HEK293T (cell line): Measurements from ENCODE around the gene CCDC24.

Experiments
- CTCF ChIA-PET: fragments of 350-600 bp; formaldehyde crosslinking; extraction: SDS; loops from one replicate; lab custom pipeline; 2021; ENCODE audit warnings: antibody characterized with exemption, inconsistent platforms; lab: Yijun Ruan, JAX
- POLR2A ChIA-PET: fragments of 350-600 bp; formaldehyde crosslinking; extraction: SDS; loops from one replicate; lab custom pipeline; 2020; ENCODE audit warnings: antibody characterized with exemption, inconsistent platforms; lab: Yijun Ruan, JAX
- DNase-seq: peaks from one replicate; pipeline ENCODE4 v3.0.0; 2012; ENCODE audit warnings: mixed read lengths; ENCODE audit errors: extremely low spot score
- ARNT ChIP-seq: fragments of 450-650 bp; IDR thresholded peaks from 2 replicates; pipeline ENCODE4 v1.6.1; 2017; ENCODE audit warnings: mild to moderate bottlenecking
- BHLHE40 ChIP-seq: fragments of 450-650 bp; IDR thresholded peaks from 2 replicates; pipeline ENCODE4 v1.6.1; 2016; ENCODE audit warnings: mild to moderate bottlenecking, moderate library complexity, borderline replicate concordance
- CTBP1 ChIP-seq: fragments of 450-650 bp; IDR thresholded peaks from 2 replicates; pipeline ENCODE4 v1.6.1; 2016; ENCODE audit warnings: borderline replicate concordance
- ELF4 ChIP-seq: fragments of 450-650 bp; IDR thresholded peaks from 2 replicates; pipeline ENCODE4 v1.6.1; 2017; ENCODE audit warnings: antibody characterized with exemption
- FOXA1 ChIP-seq: fragments of 450-650 bp; IDR thresholded peaks from 2 replicates; pipeline ENCODE4 v1.6.1; 2016; ENCODE audit warnings: mild to moderate bottlenecking
- FOXK2 ChIP-seq: fragments of 450-650 bp; IDR thresholded peaks from 2 replicates; pipeline ENCODE4 v1.6.1; 2016; ENCODE audit warnings: mild to moderate bottlenecking
- FOXM1 ChIP-seq: fragments of 450-650 bp; IDR thresholded peaks from 2 replicates; pipeline ENCODE4 v1.6.1; 2017; ENCODE audit warnings: mild to moderate bottlenecking, borderline replicate concordance
- HDGF ChIP-seq: fragments of 450-650 bp; IDR thresholded peaks from 2 replicates; pipeline ENCODE4 v1.6.1; 2017; ENCODE audit warnings: antibody characterized with exemption, borderline replicate concordance
- L3MBTL2 ChIP-seq: fragments of 450-650 bp; conservative IDR thresholded peaks from 2 replicates; pipeline ENCODE4 v1.6.1; 2016; ENCODE audit warnings: mild to moderate bottlenecking
- LEF1 ChIP-seq: fragments of 450-650 bp; IDR thresholded peaks from 2 replicates; pipeline ENCODE4 v1.6.1; 2017; ENCODE audit warnings: mild to moderate bottlenecking, borderline replicate concordance
- NFRKB ChIP-seq: fragments of 450-650 bp; IDR thresholded peaks from 2 replicates; pipeline ENCODE4 v1.6.1; 2016; ENCODE audit warnings: mild to moderate bottlenecking, moderate library complexity
- SP1 ChIP-seq: fragments of 450-650 bp; IDR thresholded peaks from 2 replicates; pipeline ENCODE4 v1.6.1; 2017
- SUZ12 ChIP-seq: fragments of 450-650 bp; IDR thresholded peaks from 2 replicates; pipeline ENCODE4 v1.6.1; 2016; ENCODE audit warnings: mild to moderate bottlenecking
- TARDBP ChIP-seq: fragments of 450-650 bp; IDR thresholded peaks from 2 replicates; pipeline ENCODE4 v1.6.1; 2016
- ZNF384 ChIP-seq: fragments of 450-650 bp; IDR thresholded peaks from 2 replicates; pipeline ENCODE4 v1.6.1; 2016
- TF ChIP-seq, protein P1 (sequence below): fragments of 450-650 bp; IDR thresholded peaks from 2 replicates; pipeline ENCODE4 v1.6.1; 2016

Gene CCDC24

DNA sequence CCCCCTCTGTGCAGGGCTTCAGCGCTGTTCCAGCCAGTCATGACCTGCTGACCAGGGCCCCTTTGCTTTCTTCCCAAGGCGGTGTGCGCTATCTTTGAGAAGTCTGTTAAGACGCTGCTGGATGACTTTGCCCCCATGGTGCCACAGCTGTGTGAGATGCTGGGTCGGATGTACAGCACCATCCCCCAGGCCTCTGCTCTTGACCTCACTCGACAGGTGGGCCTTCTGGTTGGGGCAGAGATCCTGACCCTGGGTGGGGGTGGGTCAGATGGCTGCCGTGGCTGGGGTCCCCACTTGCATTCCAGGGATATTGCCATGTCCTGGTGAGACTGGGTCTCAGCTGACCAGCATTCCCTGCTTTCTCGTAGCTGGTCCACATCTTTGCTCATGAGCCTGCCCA, 30.6 kb upstream of the CCDC24 start:
- ChIA-PET CTCF (no interaction called here), POLR2A (no interaction called here)
- TF ChIP-seq SP1 (no peak), HDGF (no peak), CTBP1 (no peak), TARDBP (no peak), L3MBTL2 (no peak), ELF4 (no peak)
- no peak for DNase-seq

DNA sequence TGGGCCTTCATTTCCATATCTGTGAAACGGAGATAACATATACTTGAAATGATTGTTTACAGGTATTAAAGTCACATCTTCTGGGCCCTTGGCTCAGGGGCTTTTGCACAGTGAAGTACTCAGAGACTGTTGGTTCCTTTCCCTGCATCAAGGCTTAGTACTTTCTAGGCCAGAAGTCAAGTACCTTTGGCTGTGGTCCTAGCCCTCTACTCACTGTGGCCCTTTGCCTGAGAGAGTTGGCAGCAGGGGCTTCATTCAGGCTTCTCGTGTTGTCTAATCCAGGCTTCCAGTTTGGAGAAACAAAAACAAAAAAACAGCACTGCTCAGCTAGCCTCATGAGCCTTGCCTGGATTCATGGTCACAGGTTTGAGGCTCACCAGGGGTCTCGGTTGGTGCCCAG, 29.7 kb upstream of the CCDC24 start:
- TF ChIP-seq SUZ12, result no peak
- POLR2A ChIA-PET, result no interaction called here
- DNase-seq, result no peak
- CTCF ChIA-PET, result no interaction called here

DNA sequence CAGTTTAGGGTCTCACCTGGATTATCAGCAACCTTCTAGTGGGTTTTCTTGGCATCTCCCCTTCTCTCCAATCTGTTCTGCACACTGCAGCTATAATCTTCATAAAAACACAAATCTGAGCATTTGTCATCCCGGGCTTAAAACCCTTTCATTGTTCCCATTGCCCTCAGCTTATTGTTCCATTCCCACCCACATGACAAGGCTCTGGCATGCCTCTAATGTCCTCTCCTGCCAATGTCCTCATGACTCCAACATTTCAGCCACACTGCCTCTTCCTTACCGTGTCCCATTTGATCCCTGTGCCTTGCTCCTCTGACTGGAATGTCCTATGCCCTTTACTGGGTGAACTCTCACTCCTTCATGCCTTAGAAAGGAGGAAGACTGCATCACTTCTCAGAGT, 29.1 kb upstream of the CCDC24 start:
- no peak for DNase-seq
- ChIA-PET CTCF (no interaction called here), POLR2A (no interaction called here)
- TF ChIP-seq LEF1 (no peak), FOXK2 (no peak), ELF4 (no peak), FOXM1 (no peak)

DNA sequence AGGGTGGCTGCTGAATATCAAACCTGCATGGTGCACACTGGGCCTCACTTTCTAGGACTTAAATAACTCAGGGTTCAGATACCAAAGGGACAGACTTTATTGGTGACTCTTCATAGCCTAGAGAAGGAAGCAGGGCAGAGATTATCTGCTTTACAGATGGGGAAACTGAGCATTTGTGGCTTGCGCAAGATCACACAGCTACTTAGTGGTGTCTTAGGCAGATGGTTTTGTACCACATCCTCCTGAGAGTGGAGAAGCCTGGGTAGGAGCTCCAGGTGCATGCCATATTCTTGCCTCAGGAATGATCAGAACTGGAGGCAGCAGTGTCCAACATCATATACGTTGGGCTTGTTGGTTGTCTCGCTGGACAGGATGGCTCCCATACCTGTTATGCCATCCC, 28.4 kb upstream of the CCDC24 start:
- ChIA-PET CTCF (no interaction called here), POLR2A (interaction anchor here (1.3 kb wide), 1 partner anchor 10 kb away, joined by 4 read pairs; no protein-coding TSS in a partner anchor)
- TF ChIP-seq BHLHE40, result no peak
- TF ChIP-seq ARNT, result no peak
- DNase-seq, result no peak

DNA sequence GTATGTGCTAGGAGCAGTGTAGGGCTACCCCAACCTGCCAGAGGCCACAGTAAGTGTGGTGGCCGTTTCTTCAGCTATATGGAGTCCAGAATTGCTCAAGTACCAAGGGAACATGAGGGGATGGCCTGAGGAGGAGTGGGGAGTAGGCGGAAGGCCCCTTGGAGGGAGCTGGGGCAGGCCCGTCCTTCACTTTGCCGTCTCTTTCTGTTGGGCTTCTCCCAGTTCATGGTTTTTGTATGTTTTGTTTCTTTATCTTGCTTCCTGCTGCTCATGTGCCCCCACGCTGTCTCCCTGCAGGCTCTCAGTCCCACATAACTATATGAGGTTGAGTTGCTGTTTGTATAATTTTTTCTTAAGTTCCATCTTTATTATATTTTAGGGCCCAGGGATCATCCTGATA, 27.5 kb upstream of the CCDC24 start:
- no peak for DNase-seq
- CTCF ChIA-PET, result no interaction called here
- POLR2A ChIA-PET, result interaction anchor here (0.7 to 1.3 kb wide), 2 partner anchors 9 to 11 kb away, joined by 4 read pairs; no protein-coding TSS in a partner anchor
- TF ChIP-seq TARDBP (no peak), SP1 (no peak), HDGF (no peak), SUZ12 (no peak), FOXA1 (no peak), FOXK2 (no peak), ZNF384 (no peak), NFRKB (no peak), ARNT (no peak), BHLHE40 (no peak), FOXM1 (no peak), L3MBTL2 (no peak), ELF4 (no peak), CTBP1 (no peak), LEF1 (no peak)
- TF ChIP-seq, protein P1, sequence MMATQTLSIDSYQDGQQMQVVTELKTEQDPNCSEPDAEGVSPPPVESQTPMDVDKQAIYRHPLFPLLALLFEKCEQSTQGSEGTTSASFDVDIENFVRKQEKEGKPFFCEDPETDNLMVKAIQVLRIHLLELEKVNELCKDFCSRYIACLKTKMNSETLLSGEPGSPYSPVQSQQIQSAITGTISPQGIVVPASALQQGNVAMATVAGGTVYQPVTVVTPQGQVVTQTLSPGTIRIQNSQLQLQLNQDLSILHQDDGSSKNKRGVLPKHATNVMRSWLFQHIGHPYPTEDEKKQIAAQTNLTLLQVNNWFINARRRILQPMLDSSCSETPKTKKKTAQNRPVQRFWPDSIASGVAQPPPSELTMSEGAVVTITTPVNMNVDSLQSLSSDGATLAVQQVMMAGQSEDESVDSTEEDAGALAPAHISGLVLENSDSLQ, result no peak

DNA sequence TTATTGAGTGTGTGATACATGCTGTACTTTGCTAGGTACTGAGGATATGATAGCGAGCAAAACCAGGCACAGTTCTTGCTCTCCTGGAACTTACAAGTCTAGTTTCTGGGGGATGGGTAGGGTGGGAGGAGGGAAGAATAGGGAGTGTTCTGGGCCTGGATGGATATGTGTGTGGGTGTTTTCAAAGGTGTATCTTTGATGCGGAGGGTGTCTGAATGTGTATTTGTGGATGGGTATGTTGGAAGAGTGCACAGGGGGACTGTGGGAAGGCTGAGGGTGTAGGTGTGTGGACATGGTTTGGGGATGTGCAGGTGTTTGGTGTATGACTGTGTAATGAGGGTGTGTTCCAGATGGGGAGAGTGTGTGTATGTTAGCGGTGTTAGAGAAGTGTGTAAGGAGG, 26.1 kb upstream of the CCDC24 start:
- DNase-seq, result no peak
- ChIA-PET POLR2A (interaction anchor here (1.3 kb wide), 1 partner anchor 9 kb away, joined by 5 read pairs; the partner anchor contains the start of gene ATP6V0B), CTCF (no interaction called here)
- TF ChIP-seq FOXA1 (no peak), CTBP1 (no peak), TARDBP (no peak), LEF1 (no peak), ELF4 (no peak), HDGF (no peak), FOXK2 (no peak), FOXM1 (no peak), SP1 (no peak), SUZ12 (no peak), ARNT (no peak), L3MBTL2 (no peak), NFRKB (no peak)
- TF ChIP-seq, protein P1, result no peak

DNA sequence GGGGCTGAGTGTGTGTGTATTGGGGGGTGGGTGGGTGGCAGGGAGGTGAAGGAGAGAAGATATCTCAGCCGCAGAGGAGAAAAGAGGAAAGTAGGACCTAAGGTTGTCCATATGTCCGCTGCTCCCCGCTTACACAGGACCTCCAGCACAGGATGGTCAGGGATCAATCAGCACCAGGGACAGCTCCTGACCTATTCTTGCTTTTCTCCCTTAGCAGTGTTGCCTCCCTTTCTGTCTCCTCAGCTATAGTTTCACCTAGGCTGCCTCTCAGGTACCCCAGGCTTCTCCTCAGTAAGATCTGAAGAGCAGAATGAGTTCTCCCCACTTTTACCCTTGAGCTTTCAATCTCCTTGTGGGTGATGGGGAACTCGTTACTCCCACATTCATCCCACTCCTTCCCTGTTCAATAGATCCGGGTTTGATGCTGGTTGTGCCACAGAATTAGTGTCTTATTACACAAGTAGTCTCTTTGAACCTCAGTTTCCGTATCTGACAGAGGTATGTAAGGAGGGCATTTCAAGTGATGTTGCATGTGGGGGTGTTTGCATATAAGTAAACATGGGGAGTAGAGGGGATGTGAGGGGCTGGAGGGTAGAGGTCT, 23.0 kb upstream of the CCDC24 start:
- no peak for DNase-seq
- ChIA-PET CTCF (interaction anchor here (0.5 kb wide), 1 partner anchor 79 kb away, joined by 3 read pairs; no protein-coding TSS in a partner anchor), POLR2A (no interaction called here)
- no peak for TF ChIP-seq BHLHE40
- TF ChIP-seq SUZ12, result no peak
- TF ChIP-seq, protein P1, result no peak
- TF ChIP-seq FOXM1, result no peak
- TF ChIP-seq ARNT, result no peak
- TF ChIP-seq FOXA1, result no peak
- TF ChIP-seq L3MBTL2, result no peak
- TF ChIP-seq SP1, result no peak
- no peak for TF ChIP-seq LEF1
- TF ChIP-seq TARDBP, result no peak
- TF ChIP-seq CTBP1, result no peak
